ENCODE measurements around the gene LIN37.

LIN37 gene

GRCh38 chr19:35729021-35729420, 19.4 kb upstream of the LIN37 start:
- H3K4me3 ChIP-seq (replicated peaks; ENCODE audit: low read depth, low read length) = no peak overlapping the region
- H3K36me3 ChIP-seq (ENCODE audit: control insufficient read depth, insufficient read depth, low read length) = peaks cover 72% of the 10 kb centered on the region
- DNase-seq (ENCODE audit: extremely low read depth, insufficient read length) = no peak
- TF ChIP-seq, protein P1, sequence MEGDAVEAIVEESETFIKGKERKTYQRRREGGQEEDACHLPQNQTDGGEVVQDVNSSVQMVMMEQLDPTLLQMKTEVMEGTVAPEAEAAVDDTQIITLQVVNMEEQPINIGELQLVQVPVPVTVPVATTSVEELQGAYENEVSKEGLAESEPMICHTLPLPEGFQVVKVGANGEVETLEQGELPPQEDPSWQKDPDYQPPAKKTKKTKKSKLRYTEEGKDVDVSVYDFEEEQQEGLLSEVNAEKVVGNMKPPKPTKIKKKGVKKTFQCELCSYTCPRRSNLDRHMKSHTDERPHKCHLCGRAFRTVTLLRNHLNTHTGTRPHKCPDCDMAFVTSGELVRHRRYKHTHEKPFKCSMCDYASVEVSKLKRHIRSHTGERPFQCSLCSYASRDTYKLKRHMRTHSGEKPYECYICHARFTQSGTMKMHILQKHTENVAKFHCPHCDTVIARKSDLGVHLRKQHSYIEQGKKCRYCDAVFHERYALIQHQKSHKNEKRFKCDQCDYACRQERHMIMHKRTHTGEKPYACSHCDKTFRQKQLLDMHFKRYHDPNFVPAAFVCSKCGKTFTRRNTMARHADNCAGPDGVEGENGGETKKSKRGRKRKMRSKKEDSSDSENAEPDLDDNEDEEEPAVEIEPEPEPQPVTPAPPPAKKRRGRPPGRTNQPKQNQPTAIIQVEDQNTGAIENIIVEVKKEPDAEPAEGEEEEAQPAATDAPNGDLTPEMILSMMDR (IDR thresholded peaks at IDR 0.05; ENCODE audit: insufficient read depth, low read length, poor library complexity, severe bottlenecking) = no peak
- H3K27me3 ChIP-seq (replicated peaks; ENCODE audit: control insufficient read depth, insufficient read depth, low read length) = no peaks in the 10 kb centered on the region

GRCh38 chr19:35729763-35730162, 18.6 kb upstream of the LIN37 start:
- peaks cover 73% of the 10 kb centered on the region for H3K36me3 ChIP-seq (ENCODE audit: control insufficient read depth, insufficient read depth, low read length)
- DNase-seq (ENCODE audit: extremely low read depth, insufficient read length) = no peak
- TF ChIP-seq, protein P1 (IDR thresholded peaks at IDR 0.05; ENCODE audit: insufficient read depth, low read length, poor library complexity, severe bottlenecking) = no peak

DNA sequence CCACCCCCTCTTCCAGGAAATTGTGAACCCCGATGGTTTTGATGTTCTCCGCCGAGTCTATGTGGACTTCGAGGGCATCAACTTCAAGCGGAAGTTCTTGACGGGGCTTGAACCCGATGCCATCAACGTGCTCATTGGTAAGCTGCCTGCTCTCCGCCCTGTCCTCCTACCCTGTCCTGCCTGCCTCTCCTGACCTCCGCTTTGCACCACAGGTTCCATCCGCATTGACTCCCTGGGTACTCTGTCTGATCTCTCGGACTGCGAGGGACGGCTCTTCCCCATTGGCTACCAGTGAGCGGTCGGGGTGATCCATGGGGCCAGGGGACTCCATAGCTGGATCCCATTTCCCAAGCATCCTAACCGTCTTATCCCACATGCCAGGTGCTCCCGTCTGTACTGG, 18.1 kb upstream of the LIN37 start:
- Histone ChIP-seq H3K4me3 (replicated peaks; ENCODE audit: low read depth, low read length) (no peak overlapping the region), H3K36me3 (ENCODE audit: control insufficient read depth, insufficient read depth, low read length) (peaks cover 73% of the 10 kb centered on the region), H3K27me3 (replicated peaks; ENCODE audit: control insufficient read depth, insufficient read depth, low read length) (no peaks in the 10 kb centered on the region)
- DNase-seq (ENCODE audit: extremely low read depth, insufficient read length) = no peak
- TF ChIP-seq, protein P1 (IDR thresholded peaks at IDR 0.05; ENCODE audit: insufficient read depth, low read length, poor library complexity, severe bottlenecking) = no peak

More at GRCh38 chr19:35729763-35730162, 18.6 kb upstream of the LIN37 start:
- Histone ChIP-seq H3K4me3 (replicated peaks; ENCODE audit: low read depth, low read length) (no peak overlapping the region), H3K27me3 (replicated peaks; ENCODE audit: control insufficient read depth, insufficient read depth, low read length) (no peaks in the 10 kb centered on the region)

- H3K36me3 ChIP-seq (ENCODE audit: control insufficient read depth, insufficient read depth, low read length) = peaks cover 69% of the 10 kb centered on the region
Measured at GRCh38 chr19:35731353-35731752, 17.0 kb upstream of the LIN37 start.

GRCh38 chr19:35731779-35732405, 16.5 kb upstream of the LIN37 start:
- Histone ChIP-seq H3K27me3 (replicated peaks; ENCODE audit: control insufficient read depth, insufficient read depth, low read length) (no peaks in the 10 kb centered on the region), H3K4me3 (replicated peaks; ENCODE audit: low read depth, low read length) (no peak overlapping the region), H3K36me3 (ENCODE audit: control insufficient read depth, insufficient read depth, low read length) (peaks cover 70% of the 10 kb centered on the region)
- DNase-seq (ENCODE audit: extremely low read depth, insufficient read length) = no peak
- TF ChIP-seq, protein P1 (IDR thresholded peaks at IDR 0.05; ENCODE audit: insufficient read depth, low read length, poor library complexity, severe bottlenecking) = no peak

More at GRCh38 chr19:35731353-35731752, 17.0 kb upstream of the LIN37 start:
- Histone ChIP-seq H3K27me3 (replicated peaks; ENCODE audit: control insufficient read depth, insufficient read depth, low read length) (no peaks in the 10 kb centered on the region), H3K4me3 (replicated peaks; ENCODE audit: low read depth, low read length) (no peak overlapping the region)
- TF ChIP-seq, protein P1 (IDR thresholded peaks at IDR 0.05; ENCODE audit: insufficient read depth, low read length, poor library complexity, severe bottlenecking) = no peak
- no peak for DNase-seq (ENCODE audit: extremely low read depth, insufficient read length)

Measured in GM06990 (cell line).